ENCODE data around the gene GNAO1.

GNAO1 gene

DNA sequence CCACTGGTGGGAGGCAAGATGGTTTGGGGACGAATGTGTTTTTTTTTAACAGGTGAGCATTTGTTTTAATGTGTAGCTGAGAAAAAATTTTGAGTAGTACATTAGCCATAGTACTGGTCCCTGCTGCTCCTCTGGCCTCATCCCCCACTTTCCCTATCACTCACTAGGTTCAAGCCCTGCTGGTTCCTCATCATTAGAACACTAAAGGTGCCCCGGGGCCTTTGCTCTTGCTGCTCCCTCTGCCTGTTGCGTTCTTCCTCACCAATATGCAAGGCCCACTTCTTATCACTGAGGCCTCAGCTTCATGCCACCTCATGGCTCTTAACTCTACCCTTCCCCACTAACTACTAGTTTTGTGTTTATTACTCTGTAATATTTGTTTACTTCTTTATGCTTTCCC lies 74.5 kb downstream of the GNAO1 start:
- no peak for DNase-seq (ENCODE audit: low spot score)

DNA sequence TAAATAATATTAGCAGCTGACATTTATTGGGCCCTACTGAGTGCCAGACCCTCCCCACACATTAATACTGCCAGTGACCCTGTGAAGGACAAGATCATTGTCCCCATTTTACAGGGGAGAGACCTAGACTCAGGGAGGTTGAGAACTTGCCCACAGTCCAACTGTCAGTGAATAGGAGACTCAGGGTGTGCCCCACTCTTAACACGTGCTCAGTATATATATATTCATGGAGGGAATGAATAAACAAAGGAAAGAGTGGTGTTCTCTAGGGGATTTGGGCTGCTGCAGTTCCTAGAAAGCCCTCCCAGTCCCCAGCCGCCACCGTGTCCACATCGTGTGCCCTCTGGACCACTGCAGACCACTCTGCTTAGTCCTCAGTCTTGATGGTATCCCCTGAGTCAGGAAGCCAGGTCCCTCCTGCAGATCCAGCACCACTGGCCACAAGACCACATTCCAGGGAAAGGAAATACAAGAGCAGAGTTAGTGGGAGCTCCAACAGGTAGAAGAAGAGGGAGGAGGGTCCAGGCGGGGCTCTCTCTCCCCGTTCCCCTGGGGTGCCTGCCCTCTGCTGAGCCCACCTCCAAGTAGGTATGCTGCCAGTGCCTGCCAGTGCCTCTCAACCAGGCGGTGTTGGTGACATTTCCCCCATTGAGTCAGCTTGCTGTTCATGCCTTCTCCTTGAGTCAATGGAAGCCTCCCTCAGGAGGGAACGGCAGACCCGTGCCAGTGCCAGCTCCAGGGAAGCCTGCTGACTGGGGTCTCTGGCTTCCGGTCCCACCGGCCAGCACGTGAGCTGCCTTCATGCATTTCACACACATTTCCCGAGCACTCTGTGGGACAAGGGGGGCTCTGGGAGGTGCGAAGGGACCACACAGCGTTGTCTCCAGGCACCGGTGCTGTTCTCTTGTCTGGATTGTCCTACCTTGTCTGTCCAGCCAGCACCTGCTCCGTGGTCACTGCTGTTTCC lies 75.6 kb downstream of the GNAO1 start:
- no peak for DNase-seq (ENCODE audit: low spot score)

DNA sequence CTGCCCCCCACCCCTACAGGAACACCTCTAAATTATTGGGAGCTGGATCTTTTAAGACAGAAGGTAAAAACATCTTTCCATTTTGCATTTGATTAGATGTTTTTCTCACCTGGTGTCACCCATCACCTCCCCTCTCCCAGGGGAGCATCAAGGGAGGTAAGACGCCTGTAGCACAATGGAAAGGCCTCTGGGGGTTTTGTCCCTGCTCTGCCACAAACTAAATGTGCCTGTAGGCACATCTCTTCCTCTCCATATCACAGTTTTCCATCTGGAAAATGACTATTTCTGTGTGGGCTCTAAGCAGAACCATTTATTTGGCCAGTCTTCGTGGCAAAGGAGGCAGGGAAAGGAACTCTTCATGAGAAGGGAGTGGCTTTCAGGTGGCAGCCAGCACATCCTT lies 76.6 kb downstream of the GNAO1 start:
- DNase-seq (ENCODE audit: low spot score) = no peak

DNA sequence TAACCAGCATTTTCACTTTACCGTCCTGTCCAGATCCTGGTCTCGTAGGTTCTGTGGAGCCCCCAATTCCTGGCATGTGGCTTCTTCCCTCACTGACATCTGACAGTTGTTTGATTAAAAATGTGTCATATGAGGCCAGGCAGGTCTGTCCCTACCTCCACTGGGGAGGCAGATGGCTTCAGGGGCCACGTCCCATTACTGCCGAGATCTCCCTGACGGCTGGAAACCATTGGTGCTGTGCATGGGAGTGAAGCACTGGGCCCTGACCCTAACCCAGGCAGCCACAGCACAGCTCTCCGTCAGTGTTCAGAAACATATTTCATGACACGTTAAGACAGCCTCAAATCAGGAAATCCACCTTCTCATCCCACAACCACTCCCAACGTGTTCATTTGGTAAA lies 77.5 kb downstream of the GNAO1 start:
- peak; percentile 10 for DNase-seq (ENCODE audit: low spot score)

DNA sequence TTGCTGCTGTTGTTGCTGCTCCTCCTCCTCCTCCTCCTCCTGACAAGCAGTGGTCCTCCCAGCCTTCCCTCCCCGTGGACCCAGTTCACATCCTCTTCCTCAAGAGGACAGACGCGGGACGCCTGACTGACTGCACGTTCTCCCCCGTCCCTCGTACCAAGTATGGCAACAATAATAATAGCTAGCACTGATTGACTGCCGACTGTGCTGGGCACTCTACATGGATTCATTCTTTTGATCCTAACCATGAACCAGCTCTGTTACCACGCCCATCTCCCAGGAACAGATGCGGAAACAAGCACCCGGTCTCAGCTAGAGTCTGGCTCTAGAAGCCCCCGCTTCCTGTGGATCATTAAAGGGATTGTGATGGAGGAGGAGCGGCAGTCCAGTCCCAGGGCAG lies 78.0 kb downstream of the GNAO1 start:
- DNase-seq (ENCODE audit: low spot score) = peak; percentile 27

DNA sequence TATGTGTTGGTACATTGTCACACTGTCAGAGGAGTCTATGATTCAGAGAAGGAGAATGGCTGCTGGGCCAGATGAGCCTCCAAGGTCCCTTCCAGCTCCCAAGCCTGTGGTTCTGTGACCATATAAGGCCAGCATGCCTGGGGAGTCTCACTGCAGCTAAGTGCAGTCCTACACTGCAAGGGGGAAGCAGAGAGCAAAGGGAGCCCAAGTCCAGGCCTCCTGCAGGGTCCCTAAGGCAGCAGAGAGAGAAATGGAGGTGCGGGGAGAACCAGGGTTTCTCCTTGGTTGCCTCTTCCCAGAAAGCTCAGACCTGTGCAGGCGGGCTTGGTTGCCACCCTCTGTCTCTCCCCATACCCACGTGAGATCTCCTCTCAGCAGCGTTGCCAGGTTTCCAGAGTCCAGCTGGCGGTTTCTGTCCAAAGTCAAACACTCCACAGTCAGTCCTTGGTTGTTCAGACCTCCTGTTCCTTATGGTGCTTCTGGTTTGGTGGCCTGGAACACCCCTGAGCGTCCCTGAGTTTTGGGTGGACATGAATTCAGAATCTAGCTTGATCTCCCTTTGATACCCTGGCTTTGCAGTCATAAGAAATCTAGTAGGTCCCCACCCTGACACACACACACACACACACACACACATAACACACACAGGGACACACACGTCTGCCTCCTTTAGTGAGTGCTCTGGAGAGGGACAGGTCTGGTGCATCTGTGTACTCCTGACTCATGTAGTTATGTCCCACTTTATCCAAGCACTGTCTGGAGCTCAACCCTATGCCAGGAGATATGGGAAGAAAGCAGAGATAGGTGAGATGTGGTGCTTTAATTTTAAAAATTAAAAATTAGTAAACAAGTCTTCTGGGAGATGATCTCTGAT lies 78.8 kb downstream of the GNAO1 start:
- DNase-seq (ENCODE audit: low spot score) = peak; percentile 84

DNA sequence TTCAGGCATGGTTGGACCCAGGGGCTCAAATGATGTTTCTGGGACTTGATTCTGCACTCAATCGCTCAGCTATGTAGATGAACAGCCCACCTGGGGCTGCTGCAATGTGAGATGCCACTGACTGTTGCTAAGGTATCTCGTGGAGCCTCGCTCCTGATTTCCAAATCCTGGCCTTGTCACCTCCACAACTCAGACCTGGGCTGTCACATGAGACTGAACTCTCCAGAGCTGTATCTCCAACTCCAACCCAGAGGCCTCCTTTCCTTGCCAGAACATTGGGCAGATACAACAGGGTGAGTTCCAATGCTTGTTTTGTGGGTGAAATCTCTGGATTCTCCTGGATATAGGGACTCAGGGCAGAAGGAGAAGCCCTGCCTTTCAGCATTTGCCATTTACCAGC lies 79.5 kb downstream of the GNAO1 start:
- DNase-seq (ENCODE audit: low spot score) = no peak

DNA sequence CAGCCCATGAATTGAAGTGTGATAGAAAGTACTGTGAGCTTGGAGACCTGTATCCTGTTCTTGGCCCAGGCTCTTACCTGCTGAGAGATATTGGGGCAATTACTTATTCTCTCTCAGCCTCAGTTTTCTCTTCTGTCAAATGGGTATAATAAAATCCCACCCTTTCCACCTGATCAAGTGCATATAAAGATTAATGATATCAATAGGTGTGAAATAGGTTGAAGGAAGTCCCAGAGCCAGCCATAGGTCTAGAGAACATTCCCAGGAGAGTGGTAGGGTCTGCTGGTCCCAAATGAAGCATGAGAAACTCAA lies 81.2 kb downstream of the GNAO1 start:
- DNase-seq (ENCODE audit: low spot score) = no peak

DNA sequence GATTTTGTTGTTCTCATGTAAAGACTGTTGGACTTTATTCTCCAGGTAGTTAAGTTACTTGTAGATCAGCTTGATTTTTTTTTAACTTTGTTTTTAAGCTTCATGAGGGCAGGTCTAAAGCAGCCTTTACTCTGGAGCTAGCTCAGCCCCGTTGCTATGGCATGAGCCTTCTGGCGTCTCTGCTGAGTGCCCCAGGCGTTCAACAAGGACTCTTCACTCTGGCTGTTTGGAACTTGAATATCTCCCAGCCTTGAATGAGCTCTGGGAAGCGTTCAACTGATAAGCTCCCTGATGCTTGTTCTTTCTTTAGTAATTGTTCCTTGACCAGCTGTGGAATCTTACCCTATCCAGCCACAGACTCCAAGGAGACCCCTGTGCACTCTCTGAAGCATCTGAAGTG lies 82.3 kb downstream of the GNAO1 start:
- DNase-seq (ENCODE audit: low spot score) = no peak

DNA sequence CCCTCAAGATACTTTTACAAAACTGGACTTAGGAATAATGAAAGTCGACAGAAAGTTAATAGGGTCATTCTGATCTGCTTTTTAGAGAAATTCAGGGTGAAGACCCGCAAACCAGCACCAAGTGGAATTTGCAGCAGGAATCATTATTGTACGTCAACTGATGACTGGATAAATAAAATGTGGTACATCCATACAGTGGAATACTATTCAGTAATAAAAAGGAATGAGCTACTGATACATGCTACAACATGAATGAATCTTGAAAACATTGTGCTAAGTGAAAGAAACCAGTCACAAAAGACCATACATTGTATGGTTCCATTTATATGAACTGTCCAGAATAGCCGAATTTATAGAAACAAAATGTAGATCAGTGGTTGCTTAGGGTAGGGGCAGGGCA lies 83.1 kb downstream of the GNAO1 start:
- DNase-seq (ENCODE audit: low spot score) = no peak

DNA sequence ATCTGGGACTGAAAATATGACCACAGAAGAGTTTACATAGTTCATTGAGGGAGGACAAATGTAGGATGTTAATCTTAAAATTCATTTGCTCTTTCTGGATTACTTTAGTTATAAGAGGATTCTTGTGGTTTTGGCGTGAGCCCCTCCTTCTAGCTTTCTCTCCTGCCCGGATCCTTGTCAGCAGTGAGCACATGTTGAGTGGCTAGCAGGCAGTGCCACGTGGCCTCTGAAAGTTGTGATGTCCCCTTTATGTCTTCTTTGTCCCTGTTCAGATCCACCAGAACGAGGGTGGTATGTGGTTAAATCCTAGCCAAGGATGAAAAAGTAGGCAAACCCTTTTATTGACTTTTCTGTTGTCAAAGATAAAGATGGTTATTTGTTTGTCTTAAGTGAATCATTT lies 83.8 kb downstream of the GNAO1 start:
- no peak for DNase-seq (ENCODE audit: low spot score)

DNA sequence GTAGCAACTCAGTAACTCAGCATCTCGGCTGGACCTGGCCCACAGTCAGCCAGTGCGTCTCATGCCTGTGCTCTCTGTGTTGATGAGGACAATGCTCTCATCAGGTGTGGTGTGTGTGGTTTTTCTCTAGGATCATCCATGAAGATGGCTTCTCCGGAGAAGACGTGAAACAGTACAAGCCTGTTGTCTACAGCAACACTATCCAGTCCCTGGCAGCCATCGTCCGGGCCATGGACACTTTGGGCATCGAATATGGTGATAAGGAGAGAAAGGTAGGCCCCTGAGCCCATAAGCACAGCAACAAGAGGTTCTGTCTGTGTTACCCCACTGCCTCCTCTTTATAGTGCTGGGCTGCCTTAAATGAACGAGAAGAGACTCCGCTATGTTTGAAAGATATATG lies 84.5 kb downstream of the GNAO1 start:
- DNase-seq (ENCODE audit: low spot score) = no peak

DNA sequence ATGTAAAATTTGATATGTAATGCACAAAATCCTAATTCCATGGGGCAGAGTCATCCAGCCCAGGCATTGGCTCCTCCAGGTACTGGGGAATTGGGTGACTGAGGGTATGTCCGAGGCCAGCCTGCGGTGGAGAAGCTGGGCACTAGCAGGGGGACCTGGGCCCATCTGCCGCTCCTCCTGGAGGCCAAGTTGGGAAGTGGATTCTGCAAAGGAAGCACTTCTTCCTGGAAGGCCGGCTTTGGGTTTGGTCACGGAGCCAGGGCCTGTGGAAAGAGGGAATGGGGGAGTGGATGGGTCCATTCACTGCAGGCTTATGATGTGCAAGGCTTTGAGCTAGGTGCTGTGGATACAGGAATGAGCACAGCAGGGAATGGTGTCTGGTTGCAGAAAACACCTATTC lies 85.8 kb downstream of the GNAO1 start:
- no peak for DNase-seq (ENCODE audit: low spot score)

DNA sequence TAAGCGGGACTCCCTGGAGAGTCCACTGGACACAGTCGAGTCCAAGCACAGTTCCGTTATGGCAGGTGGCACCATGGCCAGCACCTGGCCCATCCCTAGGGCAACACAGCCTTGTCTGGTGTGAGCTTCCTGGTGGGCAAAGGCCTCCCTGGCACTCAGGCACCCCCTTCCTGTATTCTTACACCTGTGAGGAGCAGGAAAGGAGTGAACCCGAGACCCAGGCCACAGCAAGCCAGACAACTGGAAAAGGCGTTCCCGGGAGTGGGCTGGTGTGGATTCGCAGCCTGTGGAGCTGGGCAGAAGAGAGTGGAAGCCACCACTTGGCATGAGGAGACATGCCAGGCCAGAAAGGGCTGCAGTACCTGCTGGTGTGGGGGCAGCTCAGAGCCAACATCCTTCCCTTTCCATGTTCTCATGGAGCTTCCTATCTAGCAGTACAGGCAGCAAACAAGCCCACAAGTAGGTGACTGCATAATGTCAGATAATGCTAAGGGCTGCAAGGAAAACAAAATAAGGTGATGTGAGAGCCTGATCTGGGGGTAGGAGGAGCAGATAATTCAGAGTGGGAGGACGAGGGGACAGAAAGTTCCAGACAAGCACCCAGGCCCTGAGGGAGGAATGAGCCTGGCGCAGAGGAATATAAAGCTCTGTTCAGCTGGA lies 87.0 kb downstream of the GNAO1 start:
- no peak for DNase-seq (ENCODE audit: low spot score)

DNA sequence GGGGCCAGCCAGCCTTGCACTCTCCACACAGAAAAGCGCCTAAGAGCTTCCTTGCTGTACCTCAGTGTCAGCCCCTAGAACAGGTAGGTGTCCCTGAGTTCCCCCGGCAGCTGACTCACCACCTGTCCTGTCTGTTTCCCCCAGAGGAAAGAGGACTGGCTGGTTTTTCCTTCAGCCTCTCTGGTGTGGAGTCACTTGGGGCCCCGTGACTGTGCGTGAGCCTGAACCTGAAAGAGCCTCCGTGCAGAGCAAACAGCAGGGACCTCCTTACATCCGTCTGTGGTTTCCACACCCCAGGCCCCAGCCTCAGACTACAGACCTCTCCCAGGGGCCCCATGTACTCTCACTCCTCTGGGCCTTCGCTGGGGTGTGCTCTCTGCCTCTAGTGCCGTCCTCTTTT lies 87.8 kb downstream of the GNAO1 start:
- DNase-seq (ENCODE audit: low spot score) = no peak

DNA sequence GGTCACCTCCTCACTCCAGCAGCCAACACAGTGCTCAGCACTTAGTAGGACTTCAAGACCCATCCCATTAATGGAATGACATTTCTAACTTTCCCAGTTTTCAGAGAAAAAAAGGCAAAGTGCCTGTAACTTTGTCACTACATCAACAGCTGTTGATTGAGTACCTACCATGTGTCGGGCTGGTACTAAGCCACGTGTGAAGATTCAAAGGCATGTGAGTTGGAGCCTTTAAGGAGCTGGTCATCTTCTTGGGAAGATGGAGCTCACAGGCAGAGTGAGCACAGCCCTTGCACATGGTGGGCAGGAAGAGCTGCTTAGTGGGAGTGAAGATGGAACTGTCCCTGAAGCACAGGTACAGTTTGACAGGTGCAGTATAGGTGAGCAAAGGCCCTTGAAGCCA lies 88.6 kb downstream of the GNAO1 start:
- no peak for DNase-seq (ENCODE audit: low spot score)

DNA sequence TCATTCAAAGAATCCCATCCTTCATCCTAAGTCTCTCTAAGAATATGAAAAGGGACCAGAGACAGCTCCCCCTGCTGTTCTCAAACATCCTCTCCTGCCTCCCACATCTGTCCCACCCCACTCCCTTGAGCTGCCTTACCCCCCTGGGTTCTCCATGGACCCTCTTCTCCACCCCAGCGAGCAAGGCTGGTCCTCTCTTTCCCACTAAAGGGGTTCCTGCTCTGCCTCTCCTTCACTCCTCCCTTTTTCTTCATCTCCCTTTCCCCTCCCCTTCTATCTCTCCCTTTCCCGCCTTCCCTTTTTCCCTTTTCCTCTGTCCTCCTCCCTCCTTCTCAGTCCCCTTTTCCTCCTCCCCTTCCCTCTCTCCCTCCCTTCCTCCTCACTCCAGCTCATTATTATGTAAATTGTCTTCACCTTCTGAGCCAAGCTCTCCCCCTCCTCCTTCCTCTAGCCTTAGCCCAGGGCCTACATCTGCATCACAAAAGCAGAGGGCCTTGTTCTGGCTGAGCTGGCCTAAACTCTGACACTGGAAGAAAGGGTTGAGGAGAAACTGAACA lies 90.0 kb downstream of the GNAO1 start:
- DNase-seq (ENCODE audit: low spot score) = peak; percentile 81

DNA sequence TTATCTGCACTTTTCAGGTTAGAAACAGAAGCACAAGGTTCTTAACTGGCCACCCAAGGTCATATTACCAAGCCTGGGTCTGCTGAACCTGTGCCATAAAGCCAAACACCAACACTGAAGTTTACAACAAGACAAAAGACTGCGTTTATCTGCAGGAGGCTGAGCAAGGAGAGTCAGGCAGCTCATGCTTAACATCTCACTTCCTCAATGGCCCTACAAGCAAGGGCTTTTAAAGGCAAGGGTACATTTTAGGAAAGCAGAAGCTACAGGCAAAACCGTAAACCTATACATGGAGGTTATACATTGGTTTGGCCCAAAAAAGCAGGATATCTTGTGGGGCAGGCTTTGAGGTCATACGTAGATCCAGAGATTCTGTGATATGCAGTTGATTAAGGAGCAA lies 91.2 kb downstream of the GNAO1 start:
- no peak for DNase-seq (ENCODE audit: low spot score)

DNA sequence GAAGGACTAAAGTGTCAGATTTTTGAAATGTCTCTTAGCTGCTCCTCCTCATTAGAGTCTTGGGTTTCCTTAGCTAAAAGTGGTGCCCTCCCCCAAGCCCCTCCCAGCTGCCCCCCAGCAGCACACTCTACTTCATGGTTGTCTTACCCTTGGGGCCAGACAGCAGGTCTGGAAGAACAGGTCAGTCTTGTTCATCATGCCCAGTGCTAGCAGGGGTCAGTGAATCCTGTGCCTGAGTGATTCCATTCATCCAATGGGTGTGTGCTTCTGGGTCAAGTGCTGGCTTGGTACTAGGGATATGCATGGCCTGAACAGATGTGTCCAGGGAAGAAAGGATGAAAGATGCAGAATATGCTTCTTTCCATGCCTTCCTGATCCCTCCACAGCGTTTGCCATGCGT lies 93.2 kb downstream of the GNAO1 start:
- no peak for DNase-seq (ENCODE audit: low spot score)

DNA sequence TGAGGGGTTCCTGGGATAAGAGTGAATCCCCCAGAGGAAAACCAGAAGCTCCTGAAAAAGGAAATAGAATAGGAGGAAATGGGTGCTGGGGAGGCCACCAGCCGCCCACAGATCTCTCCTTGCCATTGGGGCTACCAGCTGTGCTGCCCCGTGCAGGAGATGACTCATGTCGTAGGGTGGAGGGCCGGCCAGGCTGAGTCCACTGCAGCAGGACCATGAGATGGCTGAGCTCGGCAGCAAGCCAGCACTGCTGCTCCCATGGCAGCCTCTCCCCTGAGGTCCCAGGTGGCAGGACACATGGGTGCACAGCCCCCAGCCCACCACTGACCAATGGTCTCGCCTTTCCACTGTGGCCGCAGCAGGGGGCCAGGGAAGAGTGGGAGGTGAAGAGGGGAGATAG lies 95.5 kb downstream of the GNAO1 start:
- no peak for DNase-seq (ENCODE audit: low spot score)

DNA sequence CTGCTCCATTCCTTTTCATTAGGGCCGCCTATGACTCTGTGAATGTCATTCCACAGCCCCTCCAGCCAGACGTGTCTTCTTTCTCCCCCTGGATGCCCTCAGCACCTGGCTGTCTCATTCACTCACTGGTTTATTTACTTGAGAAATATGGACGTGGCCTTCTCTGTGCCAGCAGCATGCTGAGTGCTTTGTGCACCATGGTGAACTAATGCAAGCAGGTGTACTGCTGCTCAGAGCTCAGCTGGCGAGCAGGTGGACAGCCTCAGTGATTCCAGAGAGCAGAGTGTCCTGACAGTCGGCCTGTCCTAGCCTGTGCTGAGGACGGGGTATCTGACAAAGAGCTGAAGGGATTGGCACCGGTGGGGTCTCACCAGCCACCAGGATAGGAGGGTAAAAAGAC lies 96.7 kb downstream of the GNAO1 start:
- DNase-seq (ENCODE audit: low spot score) = no peak

DNA sequence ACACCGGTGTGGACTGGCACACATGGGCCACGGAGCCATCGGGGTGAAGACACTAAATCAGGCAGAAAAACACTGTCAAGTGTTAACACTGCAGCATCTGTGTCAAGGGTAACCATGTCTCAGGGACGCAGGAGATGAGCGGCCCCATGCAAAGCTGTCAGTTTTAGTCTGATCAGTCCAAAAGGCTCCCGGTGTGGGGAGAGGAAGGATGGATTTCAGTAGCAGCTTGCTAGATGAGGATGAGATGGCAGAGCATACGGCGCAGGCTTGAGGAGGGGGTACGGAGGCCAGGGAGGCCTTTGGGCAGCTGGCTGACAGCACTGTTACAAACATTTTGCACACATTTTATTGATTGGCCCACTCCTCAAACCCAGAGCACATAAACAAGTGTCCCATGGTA lies 98.1 kb downstream of the GNAO1 start:
- DNase-seq (ENCODE audit: low spot score) = no peak

DNA sequence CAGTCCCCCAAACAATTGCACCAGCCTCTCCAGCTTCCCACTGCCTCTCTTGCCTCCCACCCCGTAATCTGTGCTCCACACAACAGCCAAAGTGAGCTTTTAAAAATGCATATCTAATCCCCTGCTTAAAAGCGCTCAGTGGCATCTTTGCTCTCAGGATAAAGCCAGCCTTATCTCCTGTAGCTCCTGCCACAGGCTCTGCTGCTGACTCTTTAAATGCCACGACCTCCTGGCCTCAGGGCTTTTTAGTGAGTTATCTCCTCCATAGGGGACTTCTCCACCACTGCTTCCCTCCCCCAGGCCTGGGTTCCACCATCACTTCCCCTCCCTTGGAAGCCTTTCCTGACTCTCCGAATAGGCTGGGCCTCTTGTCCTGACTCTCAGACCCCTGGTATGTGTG lies 98.6 kb downstream of the GNAO1 start:
- DNase-seq (ENCODE audit: low spot score) = no peak

Data from Ammon's horn (tissue), 1 donor.